Fibroblast of mammary gland (primary cell): ENCODE data around the gene PAFAH1B2.
A peak's percentile ranks its signal among the peaks of the same experiment; 100 is the strongest.
"Not testable (repeated sequence)": the region's sequence is repeated elsewhere in the genome, so short reads cannot be mapped to it uniquely, and the experiment has no call there.

ENCODE experiments used
- DNase-seq: peaks from one replicate; pipeline ENCODE4 v3.0.0-alpha.2; 2010; ENCODE audit warnings: low read depth
- H3K4me3 ChIP-seq: 2 replicates; pipeline ENCODE4 v1.5.1; 2011; ENCODE audit warnings: low read depth, mild to moderate bottlenecking, low read length, moderate library complexity; ENCODE audit not compliant: control insufficient read depth
- CTCF ChIP-seq: conservative IDR thresholded peaks from 2 replicates; pipeline ENCODE4 v1.5.1; 2011; ENCODE audit warnings: low read depth, low read length, inconsistent platforms; ENCODE audit not compliant: control insufficient read depth, insufficient read depth

The PAFAH1B2 gene

DNA sequence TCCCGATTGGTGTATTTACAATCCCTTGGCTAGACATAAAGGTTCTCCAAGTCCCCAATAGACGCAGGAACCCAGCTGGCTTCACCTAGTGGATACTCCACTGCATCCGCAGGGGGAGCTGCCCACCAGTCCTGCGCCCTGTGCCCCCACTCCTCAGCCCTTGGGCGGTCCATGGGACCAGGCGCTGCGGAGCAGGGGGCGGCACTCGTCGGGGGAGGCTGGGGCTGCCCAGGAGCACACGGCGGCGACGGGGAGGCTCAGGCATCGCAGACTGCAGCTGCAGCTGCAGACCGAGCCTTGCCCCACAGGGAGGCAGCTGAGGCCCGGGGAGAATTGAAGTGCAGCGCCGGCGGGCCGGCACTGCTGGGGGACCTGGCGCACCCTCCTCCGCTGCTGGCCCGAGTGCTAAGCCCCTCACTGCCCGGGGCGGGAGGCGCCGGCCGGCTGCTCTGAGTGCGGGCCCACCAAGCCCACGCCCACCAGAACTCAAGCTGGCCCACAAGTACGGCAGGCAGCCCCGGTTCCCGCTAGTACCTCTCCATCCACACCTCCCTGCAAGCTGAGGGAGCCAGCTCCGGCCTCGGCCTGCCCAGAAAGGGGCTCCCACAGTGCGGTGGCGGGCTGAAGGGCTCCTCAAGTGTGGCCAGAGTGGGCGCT, 33.7 kb upstream of the PAFAH1B2 start:
- H3K4me3 ChIP-seq, result no peak overlapping the region
- TF ChIP-seq CTCF, result no peak
- no peak for DNase-seq

DNA sequence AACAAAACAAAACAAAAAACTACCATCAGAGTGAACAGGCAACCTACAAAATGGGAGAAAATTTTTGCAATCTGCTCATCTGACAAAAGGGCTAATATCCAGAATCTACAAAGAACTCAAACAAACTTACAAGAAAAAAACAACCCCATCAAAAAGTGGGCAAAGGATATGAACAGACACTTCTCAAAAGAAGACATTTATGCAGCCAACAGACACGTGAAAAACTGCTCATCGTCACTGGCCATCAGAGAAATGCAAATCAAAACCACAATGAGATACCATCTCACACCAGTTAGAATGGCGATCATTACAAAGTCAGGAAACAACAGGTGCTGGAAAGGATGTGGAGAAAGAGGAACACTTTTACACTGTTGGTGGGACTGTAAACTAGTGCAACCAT, 31.6 kb upstream of the PAFAH1B2 start:
- H3K4me3 ChIP-seq, DNase-seq: not testable (repeated sequence)

DNA sequence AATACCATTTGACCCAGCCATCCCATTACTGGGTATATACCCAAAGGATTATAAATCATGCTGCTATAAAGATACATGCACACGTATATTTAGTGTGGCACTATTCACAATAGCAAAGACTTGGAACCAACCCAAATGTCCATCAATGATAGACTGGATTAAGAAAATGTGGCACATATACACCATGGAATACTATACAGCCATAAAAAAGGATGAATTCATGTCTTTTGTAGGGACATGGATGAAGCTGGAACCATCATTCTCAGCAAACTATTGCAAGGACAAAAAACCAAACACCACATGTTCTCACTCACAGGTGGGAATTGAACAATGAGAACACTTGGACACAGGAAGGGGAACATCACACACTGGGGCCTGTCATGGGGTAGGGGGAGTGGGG, 31.1 kb upstream of the PAFAH1B2 start:
- DNase-seq, H3K4me3 ChIP-seq: not testable (repeated sequence)

- no peak for TF ChIP-seq CTCF
- no peak for DNase-seq
- no peak overlapping the region for H3K4me3 ChIP-seq
These were observed 26.4 kb upstream of the PAFAH1B2 start for GRCh38 chr11:117117681-117118080.

GRCh38 chr11:117121176-117121575, 22.9 kb upstream of the PAFAH1B2 start:
- DNase-seq, result peak; percentile 6
- no peak for TF ChIP-seq CTCF
- H3K4me3 ChIP-seq, result no peak overlapping the region

GRCh38 chr11:117122556-117122955, 21.5 kb upstream of the PAFAH1B2 start:
- TF ChIP-seq CTCF, result no peak
- DNase-seq, result no peak
- H3K4me3 ChIP-seq, result no peak overlapping the region

GRCh38 chr11:117126223-117126965, 17.7 kb upstream of the PAFAH1B2 start:
- no peak for DNase-seq
- no peak for TF ChIP-seq CTCF
- no peak overlapping the region for H3K4me3 ChIP-seq
